Neuronal stem cell (in vitro differentiated cells): ENCODE data around the gene PRDM5. TPM values are rescaled to one million over a fixed set of nuclear protein-coding genes. Genes with fewer than 3 reads are reported as not detected.

Source experiments
- DNase-seq: peaks from one replicate; pipeline ENCODE4 v3.0.0-alpha.2; 2013; ENCODE audit warnings: low spot score
- H2AFZ ChIP-seq: one replicate; pipeline ENCODE4 v1.6.1; 2013; ENCODE audit warnings: mild to moderate bottlenecking, low read length, inconsistent platforms
- H2AK5ac ChIP-seq: 2 replicates; pipeline ENCODE4 v1.6.1; 2013; ENCODE audit warnings: low read depth, mild to moderate bottlenecking, inconsistent platforms, low read length, moderate library complexity, mixed read lengths
- H2BK120ac ChIP-seq: 2 replicates; pipeline ENCODE4 v1.6.1; 2013; ENCODE audit warnings: low read depth, mild to moderate bottlenecking, inconsistent platforms, low read length, moderate library complexity, mixed read lengths
- H2BK12ac ChIP-seq: one replicate; pipeline ENCODE4 v1.6.1; 2013; ENCODE audit warnings: low read length, inconsistent platforms
- H2BK15ac ChIP-seq: 2 replicates; pipeline ENCODE4 v1.6.1; 2013; ENCODE audit warnings: mild to moderate bottlenecking, low read length, inconsistent platforms, mixed read lengths
- H2BK5ac ChIP-seq: one replicate; pipeline ENCODE4 v1.6.1; 2013; ENCODE audit warnings: inconsistent platforms, mild to moderate bottlenecking, low read length, moderate library complexity
- H3K14ac ChIP-seq: one replicate; pipeline ENCODE4 v1.6.1; 2013; ENCODE audit warnings: low read length, inconsistent platforms
- H3K18ac ChIP-seq: 2 replicates; pipeline ENCODE4 v1.6.1; 2013; ENCODE audit warnings: low read length, inconsistent platforms
- H3K23ac ChIP-seq: 2 replicates; pipeline ENCODE4 v1.6.1; 2013; ENCODE audit warnings: low read depth, mild to moderate bottlenecking, mixed read lengths, low read length, inconsistent platforms; ENCODE audit not compliant: poor library complexity
- H3K27ac ChIP-seq: replicated peaks from 3 replicates; pipeline ENCODE4 v1.5.1; 2013; ENCODE audit warnings: low read length, inconsistent platforms
- H3K27me3 ChIP-seq, 3 experiments: 2 replicates each; pipeline ENCODE4 v1.6.1; 2013; ENCODE audit warnings: low read length in 3 of 3, mild to moderate bottlenecking in 2 of 3, inconsistent platforms in 1 of 3, low read depth in 1 of 3, mixed read lengths in 1 of 3, moderate library complexity in 1 of 3; ENCODE audit not compliant: control insufficient read depth in 3 of 3, insufficient read depth in 3 of 3
- H3K36me3 ChIP-seq, 2 donors: replicated peaks in 1 of 2; 2 replicates each; pipeline ENCODE4 v1.6.1; 2013; ENCODE audit warnings: low read length in 2 of 2; ENCODE audit not compliant: control insufficient read depth in 2 of 2, insufficient read depth in 2 of 2
- H3K4ac ChIP-seq: 2 replicates; pipeline ENCODE4 v1.6.1; 2013; ENCODE audit warnings: inconsistent platforms, mild to moderate bottlenecking, low read length, moderate library complexity
- H3K4me1 ChIP-seq, 2 donors: 1 replicate in 1 of 2; 2 replicates in 1 of 2; pipeline ENCODE4 v1.6.1; 2013; ENCODE audit warnings: low read length in 2 of 2, low read depth in 1 of 2; ENCODE audit not compliant: control insufficient read depth in 2 of 2, insufficient read depth in 1 of 2
- H3K4me2 ChIP-seq: one replicate; pipeline ENCODE4 v1.6.1; 2013; ENCODE audit warnings: mild to moderate bottlenecking, low read length, inconsistent platforms; ENCODE audit not compliant: insufficient read depth, poor library complexity, severe bottlenecking
- H3K4me3 ChIP-seq, 2 donors: 2 replicates each; pipeline ENCODE4 v1.5.1; 2013; ENCODE audit warnings: low read length in 2 of 2, mild to moderate bottlenecking in 2 of 2, inconsistent platforms in 1 of 2, moderate library complexity in 1 of 2
- H3K79me1 ChIP-seq: one replicate; pipeline ENCODE4 v1.6.1; 2013; ENCODE audit warnings: low read depth, mild to moderate bottlenecking, inconsistent platforms, low read length, moderate library complexity
- H3K9ac ChIP-seq: one replicate; pipeline ENCODE4 v1.6.1; 2013; ENCODE audit warnings: mild to moderate bottlenecking, low read depth, low read length, inconsistent platforms; ENCODE audit not compliant: poor library complexity
- H3K9me3 ChIP-seq, 2 donors: replicated peaks in 1 of 2; 2 replicates each; pipeline versions ENCODE3 to v1.6.1; 2013; ENCODE audit warnings: low read length in 2 of 2, mild to moderate bottlenecking in 2 of 2, inconsistent platforms in 1 of 2, low read depth in 1 of 2, mixed read lengths in 1 of 2, moderate library complexity in 1 of 2; ENCODE audit not compliant: control insufficient read depth in 2 of 2, insufficient read depth in 1 of 2
- H4K8ac ChIP-seq: one replicate; pipeline ENCODE4 v1.6.1; 2013; ENCODE audit warnings: low read depth, mild to moderate bottlenecking, inconsistent platforms, low read length, moderate library complexity
- H4K91ac ChIP-seq: one replicate; pipeline ENCODE4 v1.6.1; 2013; ENCODE audit warnings: low read length, low read depth, mild to moderate bottlenecking, inconsistent platforms; ENCODE audit not compliant: poor library complexity
- WGBS, 2 donors: extraction: QIAGEN DNeasy Blood & Tissue Kit; methylation state at CpG; one replicate each; pipeline ENCODE4 v1.1.7; 2013; ENCODE audit warnings: missing lambda C conversion rate in 2 of 2, mixed read lengths in 1 of 2; ENCODE audit not compliant: insufficient read length in 2 of 2, insufficient replicate concordance in 1 of 2; ENCODE audit errors: extremely low coverage in 2 of 2; 5-methylcytosine and 5-hydroxymethylcytosine counted together
- polyA plus RNA-seq, 2 experiments: library from polyadenylated mRNA; stranded (reverse); fragments of 200-250 nt; gene quantifications; one replicate each; pipeline ENCODE4 v1.2.3, GENCODE V29; 2013

Gene PRDM5
- polyA plus RNA-seq (2013, experiment 1 of 2) = 12.6 TPM
- 13.6 TPM for polyA plus RNA-seq (2013, experiment 2 of 2)

- peak within 1 kb of the TSS; percentile 92 for H2BK5ac ChIP-seq
- peak within 1 kb of the TSS; percentile 67 for H3K4ac ChIP-seq
- peak; percentile 64 for DNase-seq
- H4K91ac ChIP-seq = peak within 1 kb of the TSS; percentile 35
- H2AK5ac ChIP-seq = no peak within 1 kb of the TSS
- H3K14ac ChIP-seq = peak within 1 kb of the TSS; percentile 39
- H3K18ac ChIP-seq = peak within 1 kb of the TSS; percentile 97
- peak within 1 kb of the TSS; percentile 73 for H4K8ac ChIP-seq
- H3K27ac ChIP-seq = peak within 1 kb of the TSS; percentile 87
- peak within 1 kb of the TSS; percentile 77 for H3K4me2 ChIP-seq
- H3K23ac ChIP-seq = peak within 1 kb of the TSS; percentile 45
- no peaks in the 10 kb centered on the region for H3K79me1 ChIP-seq
- H3K4me1 ChIP-seq = peaks cover 6 to 8% of the 10 kb centered on the region in 2 donors
- H3K36me3 ChIP-seq = peaks cover 0 to 3% of the 10 kb centered on the region in 2 donors
- H2BK15ac ChIP-seq = peak within 1 kb of the TSS; percentile 96
- peak within 1 kb of the TSS; percentile 87 for H2BK12ac ChIP-seq
- H3K4me3 ChIP-seq = peak within 1 kb of the TSS; percentile 84 to 92
- H3K9ac ChIP-seq = peak within 1 kb of the TSS; percentile 98
- H3K27me3 ChIP-seq = no peaks in the 10 kb centered on the region
- H2BK120ac ChIP-seq = peak within 1 kb of the TSS; percentile 72
- WGBS, 2 donors = no CpG with 5 or more reads among the region's 86 CpGs
- H3K9me3 ChIP-seq = no peaks in the 10 kb centered on the region
- H2AFZ ChIP-seq = peak within 1 kb of the TSS; percentile 96
These were observed at the start of gene PRDM5 for GRCh38 chr4:120922381-120923206. Gene PRDM5 (minus strand): TSS chr4:120922726. CDS start chr4:120922608, 118 bp downstream.

- H2AFZ ChIP-seq = no peak overlapping the region
- no peak overlapping the region for H4K91ac ChIP-seq
- H3K27ac ChIP-seq = no peak overlapping the region
- H2BK12ac ChIP-seq = no peak overlapping the region
- no peaks in the 10 kb centered on the region for H3K79me1 ChIP-seq
- H2BK15ac ChIP-seq = no peak overlapping the region
- no peak overlapping the region for H3K4ac ChIP-seq
- H3K9ac ChIP-seq = no peak overlapping the region
- H3K9me3 ChIP-seq = no peaks in the 10 kb centered on the region
- no peak overlapping the region for H2BK120ac ChIP-seq
- H2BK5ac ChIP-seq = no peak overlapping the region
- no peak overlapping the region for H3K14ac ChIP-seq
- WGBS, 2 donors = no CpG with 5 or more reads among the region's 1 CpG
- H3K4me3 ChIP-seq = no peak overlapping the region
- H3K27me3 ChIP-seq = no peaks in the 10 kb centered on the region
- no peak overlapping the region for H4K8ac ChIP-seq
- H3K4me2 ChIP-seq = no peak overlapping the region
- no peaks in the 10 kb centered on the region for H3K36me3 ChIP-seq
- DNase-seq = no peak
- H3K18ac ChIP-seq = no peak overlapping the region
- peaks cover 0 to 20% of the 10 kb centered on the region in 2 donors for H3K4me1 ChIP-seq
- H2AK5ac ChIP-seq = no peak overlapping the region
- H3K23ac ChIP-seq = no peak overlapping the region
These were observed 49.4 kb upstream of the PRDM5 start for GRCh38 chr4:120971884-120972283.

GRCh38 chr4:120965938-120966337, 43.4 kb upstream of the PRDM5 start:
- WGBS, 2 donors = no CpG with 5 or more reads among the region's 4 CpGs

GRCh38 chr4:120964596-120964995, 42.1 kb upstream of the PRDM5 start:
- WGBS, 2 donors = no CpG with 5 or more reads among the region's 1 CpG

More at GRCh38 chr4:120965938-120966337, 43.4 kb upstream of the PRDM5 start:
- Histone ChIP-seq H3K4me1 (peaks cover 7 to 10% of the 10 kb centered on the region in 2 donors), H2AK5ac (no peak overlapping the region), H2BK5ac (no peak overlapping the region), H2AFZ (no peak overlapping the region), H4K91ac (no peak overlapping the region), H3K36me3 (no peaks in the 10 kb centered on the region), H2BK15ac (no peak overlapping the region), H3K4me3 (no peak overlapping the region), H3K27me3 (peaks cover 0 to 24% (median 0%) of the 10 kb centered on the region in 3 experiments), H3K23ac (no peak overlapping the region), H3K4me2 (no peak overlapping the region), H2BK12ac (no peak overlapping the region), H3K79me1 (no peaks in the 10 kb centered on the region), H3K14ac (no peak overlapping the region), H3K9me3 (no peaks in the 10 kb centered on the region), H3K18ac (no peak overlapping the region), H3K27ac (no peak overlapping the region), H2BK120ac (no peak overlapping the region), H3K4ac (no peak overlapping the region), H4K8ac (no peak overlapping the region), H3K9ac (no peak overlapping the region)
- no peak for DNase-seq

More at GRCh38 chr4:120964596-120964995, 42.1 kb upstream of the PRDM5 start:
- Histone ChIP-seq H3K23ac (no peak overlapping the region), H4K8ac (no peak overlapping the region), H2BK120ac (no peak overlapping the region), H3K27ac (no peak overlapping the region), H3K14ac (no peak overlapping the region), H2BK5ac (no peak overlapping the region), H3K18ac (no peak overlapping the region), H3K9ac (no peak overlapping the region), H3K4me2 (no peak overlapping the region), H4K91ac (no peak overlapping the region), H3K4me3 (no peak overlapping the region), H2AK5ac (no peak overlapping the region), H3K4ac (no peak overlapping the region), H2BK12ac (no peak overlapping the region), H2BK15ac (no peak overlapping the region), H3K27me3 (peaks cover 0 to 37% (median 0%) of the 10 kb centered on the region in 3 experiments), H3K79me1 (no peaks in the 10 kb centered on the region), H3K9me3 (no peaks in the 10 kb centered on the region), H3K36me3 (no peaks in the 10 kb centered on the region), H2AFZ (no peak overlapping the region), H3K4me1 (peaks cover 4 to 10% of the 10 kb centered on the region in 2 donors)
- DNase-seq = peak; percentile 67
